D721Med (cell line): ENCODE measurements around the gene DPP6.
"Not testable (repeated sequence)": the region's sequence is repeated elsewhere in the genome, so short reads cannot be mapped to it uniquely, and the experiment has no call there.

Experiments
- DNase-seq: peaks from one replicate; pipeline ENCODE4 v3.0.0; 2011; ENCODE audit warnings: low spot score; ENCODE audit not compliant: insufficient read length
- FAIRE-seq: peaks from 2 replicates; lab custom pipeline; 2011; peaks lifted over from hg19 to GRCh38; lab: Jason Lieb, UNC
- TF ChIP-seq, protein P1 (sequence below): IDR thresholded peaks from 2 replicates; pipeline ENCODE4 v1.5.1; 2012; ENCODE audit warnings: mild to moderate bottlenecking, control low read depth; ENCODE audit not compliant: insufficient read depth; ENCODE audit errors: missing control alignments

Gene DPP6

GRCh38 chr7:154054664-154055063 lies 2.5 kb downstream of the DPP6 start:
- not testable (repeated sequence) for DNase-seq, FAIRE-seq
- TF ChIP-seq, protein P1, sequence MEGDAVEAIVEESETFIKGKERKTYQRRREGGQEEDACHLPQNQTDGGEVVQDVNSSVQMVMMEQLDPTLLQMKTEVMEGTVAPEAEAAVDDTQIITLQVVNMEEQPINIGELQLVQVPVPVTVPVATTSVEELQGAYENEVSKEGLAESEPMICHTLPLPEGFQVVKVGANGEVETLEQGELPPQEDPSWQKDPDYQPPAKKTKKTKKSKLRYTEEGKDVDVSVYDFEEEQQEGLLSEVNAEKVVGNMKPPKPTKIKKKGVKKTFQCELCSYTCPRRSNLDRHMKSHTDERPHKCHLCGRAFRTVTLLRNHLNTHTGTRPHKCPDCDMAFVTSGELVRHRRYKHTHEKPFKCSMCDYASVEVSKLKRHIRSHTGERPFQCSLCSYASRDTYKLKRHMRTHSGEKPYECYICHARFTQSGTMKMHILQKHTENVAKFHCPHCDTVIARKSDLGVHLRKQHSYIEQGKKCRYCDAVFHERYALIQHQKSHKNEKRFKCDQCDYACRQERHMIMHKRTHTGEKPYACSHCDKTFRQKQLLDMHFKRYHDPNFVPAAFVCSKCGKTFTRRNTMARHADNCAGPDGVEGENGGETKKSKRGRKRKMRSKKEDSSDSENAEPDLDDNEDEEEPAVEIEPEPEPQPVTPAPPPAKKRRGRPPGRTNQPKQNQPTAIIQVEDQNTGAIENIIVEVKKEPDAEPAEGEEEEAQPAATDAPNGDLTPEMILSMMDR = peak; percentile 31

DNA sequence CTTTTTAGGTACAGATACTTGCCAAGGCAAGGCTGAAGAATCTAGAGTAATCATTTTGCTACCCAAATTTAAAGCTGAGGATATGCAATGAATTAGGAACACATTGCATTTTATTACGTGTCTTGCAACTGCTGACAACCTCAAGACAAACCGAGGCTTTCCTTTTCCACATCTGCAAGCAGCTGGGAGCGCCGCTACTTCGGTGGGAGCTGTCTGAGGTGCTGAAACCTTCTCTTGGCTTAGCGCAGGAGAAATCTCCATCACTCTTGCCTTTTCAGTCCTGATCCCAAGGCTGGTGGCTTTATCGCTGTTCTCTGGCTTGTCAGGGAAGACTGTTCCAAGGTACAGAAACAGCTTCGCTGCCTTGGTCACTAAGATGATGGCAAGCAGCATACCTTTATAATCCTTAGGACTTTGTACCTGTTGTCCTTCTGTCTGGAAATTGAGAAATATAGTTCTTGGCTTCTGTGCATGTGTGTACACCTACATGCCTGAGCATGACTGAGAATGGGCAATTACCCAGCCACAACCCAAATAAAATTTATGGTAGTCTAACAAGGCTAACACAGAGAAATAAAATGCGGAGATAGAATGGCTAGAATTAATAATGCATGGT lies 3.4 kb downstream of the DPP6 start:
- not testable (repeated sequence) for DNase-seq, FAIRE-seq

DNA sequence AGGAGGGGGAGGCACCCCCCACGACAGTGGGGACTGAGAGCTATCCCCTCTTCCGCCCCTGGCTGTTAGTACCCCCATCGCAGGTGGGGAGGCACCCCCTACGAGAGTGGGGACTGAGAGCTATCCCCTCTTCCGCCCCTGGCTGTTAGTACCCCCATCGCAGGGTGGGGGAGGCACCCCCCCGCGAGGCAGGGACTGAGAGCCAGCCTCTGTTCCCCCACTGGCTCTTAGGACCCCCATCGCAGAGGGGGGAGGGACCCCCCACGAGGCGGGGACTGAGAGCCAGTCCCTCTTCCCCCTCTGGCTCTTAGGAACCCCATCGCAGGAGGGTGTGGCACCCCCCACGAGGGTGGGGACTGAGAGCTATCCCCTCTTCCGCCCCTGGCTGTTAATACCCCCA lies 6.6 kb downstream of the DPP6 start:
- FAIRE-seq, DNase-seq: not testable (repeated sequence)

- not testable (repeated sequence) for FAIRE-seq, DNase-seq
These were observed 8.4 kb downstream of the DPP6 start for GRCh38 chr7:154060551-154060950.

GRCh38 chr7:154071833-154072232 lies 19.6 kb downstream of the DPP6 start:
- DNase-seq = not testable (repeated sequence)
- FAIRE-seq = peak; percentile 53
- TF ChIP-seq, protein P1 = peak; percentile 60

DNA sequence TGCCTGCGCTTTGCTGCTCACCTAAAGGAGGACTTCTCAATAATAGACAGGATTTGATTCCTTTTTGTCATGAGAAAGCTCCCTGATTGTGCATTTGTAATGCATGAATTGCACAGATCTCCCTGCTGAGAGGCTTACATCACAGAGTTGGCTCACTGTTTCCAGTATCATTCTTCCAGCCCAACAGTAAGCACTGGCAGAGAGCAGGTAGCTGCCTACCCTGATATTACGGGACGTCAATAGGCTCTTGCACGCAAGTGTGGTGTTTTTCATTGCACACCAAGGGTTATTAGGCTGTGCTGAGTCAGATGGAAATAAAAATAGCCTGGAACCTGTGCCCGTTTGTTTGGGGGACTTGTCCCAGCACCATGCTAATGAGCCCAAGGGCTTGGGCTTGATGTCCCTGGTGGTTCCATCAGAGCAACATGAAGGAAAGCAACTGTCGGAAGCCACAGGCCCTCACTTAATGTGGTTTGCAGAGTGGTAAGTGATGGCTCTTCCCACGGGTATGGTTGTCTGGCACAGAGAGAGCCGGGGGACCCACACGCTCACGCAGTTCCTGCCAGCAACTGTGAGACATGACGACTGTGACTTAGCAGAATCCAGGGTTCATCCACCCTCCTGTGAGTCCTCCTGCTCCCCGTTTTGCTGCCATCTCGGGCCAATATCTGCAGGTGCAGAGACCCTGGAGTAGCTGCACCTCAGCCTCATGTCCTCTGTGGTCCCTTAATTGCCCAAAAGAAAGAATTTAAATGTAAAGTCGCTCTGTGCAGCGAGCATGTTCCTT lies 20.4 kb downstream of the DPP6 start:
- not testable (repeated sequence) for FAIRE-seq, DNase-seq

DNA sequence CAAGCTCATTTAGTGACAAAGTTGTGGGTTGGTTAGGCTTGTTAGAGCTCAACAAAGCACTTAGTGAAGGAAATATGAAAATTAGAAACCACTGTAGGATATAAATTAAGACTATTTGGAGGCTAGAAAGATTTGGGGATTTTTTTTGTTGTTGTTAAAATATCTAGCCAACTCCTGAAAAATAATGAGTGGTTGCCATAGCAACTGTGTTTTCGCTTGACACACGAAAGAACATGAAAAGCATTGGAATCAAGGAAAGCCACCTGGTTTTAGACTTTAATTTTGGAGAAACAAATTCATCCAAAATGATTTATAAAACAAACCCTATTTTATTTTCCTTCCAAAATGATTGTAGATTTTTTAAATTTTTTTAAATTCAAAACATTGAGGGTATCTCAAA lies 26.3 kb downstream of the DPP6 start:
- DNase-seq, FAIRE-seq: not testable (repeated sequence)

DNA sequence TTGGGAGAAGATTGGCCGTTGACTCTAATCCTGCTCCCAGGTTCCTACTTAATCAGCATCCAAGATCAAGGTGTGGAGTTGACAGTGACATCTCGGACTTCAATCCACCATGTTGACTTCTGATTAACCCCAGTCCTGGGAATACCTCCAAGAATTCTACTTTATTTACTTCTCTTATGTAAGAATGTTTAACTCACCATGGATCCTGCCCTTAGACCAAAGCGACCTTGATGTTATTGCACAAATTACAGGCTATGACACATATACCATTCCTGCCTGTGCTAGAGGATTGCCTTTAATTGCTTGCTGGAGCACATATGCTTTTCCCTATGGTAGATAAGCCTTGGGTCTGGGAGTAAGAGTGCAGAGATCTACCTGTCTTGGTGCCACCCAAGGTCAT lies 28.1 kb downstream of the DPP6 start:
- DNase-seq, FAIRE-seq: not testable (repeated sequence)

DNA sequence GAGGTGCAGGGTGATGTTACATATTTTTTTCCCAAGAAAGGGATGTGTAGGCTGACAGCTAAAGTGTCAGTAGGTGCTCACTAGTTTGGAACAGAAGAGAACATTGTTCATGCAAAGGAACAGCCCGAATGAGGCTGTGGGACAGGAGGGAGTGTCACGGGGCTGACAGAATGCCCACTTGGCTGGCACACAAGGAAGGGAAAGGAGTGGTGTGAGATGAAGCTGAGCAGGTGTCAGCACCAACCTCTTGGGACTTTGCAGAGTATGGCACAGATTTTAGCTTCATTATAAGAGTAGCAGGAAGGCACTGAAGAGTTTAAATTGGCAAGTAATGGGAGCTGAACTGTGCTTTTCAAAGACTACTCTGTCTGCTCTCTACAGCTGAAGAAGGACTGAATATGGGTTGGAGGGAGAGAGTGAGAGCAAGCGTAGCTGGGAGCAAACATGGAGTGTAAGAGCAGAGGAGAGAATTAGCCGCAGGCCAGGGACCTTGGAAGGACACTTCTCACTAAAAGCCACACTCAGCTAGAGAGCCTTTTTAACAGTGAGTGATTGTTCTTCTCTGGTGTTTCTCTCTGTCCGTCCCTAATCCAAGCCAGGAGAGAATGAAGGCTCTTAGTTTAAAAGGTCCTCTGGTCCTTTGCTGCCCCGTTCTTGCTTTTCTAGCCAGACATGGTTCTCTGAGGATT lies 35.0 kb downstream of the DPP6 start:
- not testable (repeated sequence) for DNase-seq, FAIRE-seq

GRCh38 chr7:154092093-154092492 lies 39.9 kb downstream of the DPP6 start:
- FAIRE-seq, DNase-seq: not testable (repeated sequence)

- not testable (repeated sequence) for DNase-seq, FAIRE-seq
These were observed 43.0 kb downstream of the DPP6 start for GRCh38 chr7:154095201-154095600.

- DNase-seq, FAIRE-seq: not testable (repeated sequence)
These were observed 52.9 kb downstream of the DPP6 start for GRCh38 chr7:154105063-154105462.

- not testable (repeated sequence) for DNase-seq, FAIRE-seq
These were observed 57.4 kb downstream of the DPP6 start for GRCh38 chr7:154109615-154110014.

- DNase-seq, FAIRE-seq: not testable (repeated sequence)
These were observed 61.6 kb downstream of the DPP6 start for GRCh38 chr7:154113732-154114351.

DNA sequence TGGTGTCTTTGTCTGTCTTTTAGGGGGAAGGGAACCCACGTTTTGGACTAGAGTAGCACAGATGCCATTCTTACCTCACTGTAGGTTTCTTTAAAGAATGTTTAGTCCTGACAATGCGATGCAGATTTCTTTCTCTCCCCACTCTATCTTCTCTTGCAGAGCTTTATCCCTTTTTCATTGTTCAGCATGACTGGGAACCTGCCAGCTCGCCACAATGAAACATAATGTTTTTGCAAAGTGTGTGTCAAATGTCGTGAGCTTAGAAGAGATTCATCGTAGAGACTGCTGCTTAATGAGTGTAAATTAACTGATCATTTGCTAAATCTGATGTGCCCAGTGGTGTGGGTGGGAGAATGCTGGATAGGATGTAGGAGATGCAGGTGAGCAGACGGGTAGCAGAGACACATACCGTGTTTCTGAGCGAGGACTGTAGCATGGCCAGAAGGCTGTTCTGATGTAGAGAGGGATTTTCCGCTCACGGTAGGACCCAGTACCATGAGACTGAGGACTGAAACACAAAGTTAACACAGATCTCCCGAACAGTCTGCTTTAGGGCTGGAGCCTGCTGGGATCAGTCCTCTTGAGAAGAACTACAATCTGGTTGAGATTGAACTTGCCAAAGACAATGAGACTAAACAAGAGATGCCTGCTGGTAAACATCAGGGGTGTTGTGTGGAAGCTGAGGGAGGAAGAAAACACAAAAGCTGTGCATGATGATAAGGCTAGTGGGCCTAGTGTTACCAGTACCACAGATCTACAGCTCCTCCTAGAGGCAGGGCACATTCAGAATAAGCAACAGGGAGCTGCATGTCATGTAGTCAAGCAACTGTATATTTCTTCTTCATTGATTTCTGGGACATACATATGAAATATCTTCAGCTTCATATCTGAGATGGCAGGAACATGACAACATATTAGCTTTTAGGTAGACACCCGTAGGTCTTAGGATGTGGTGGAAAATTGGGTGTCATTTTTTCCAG lies 65.5 kb downstream of the DPP6 start:
- DNase-seq = not testable (repeated sequence)
- peak; percentile 84 for FAIRE-seq

GRCh38 chr7:154120825-154121224 lies 68.6 kb downstream of the DPP6 start:
- FAIRE-seq, DNase-seq: not testable (repeated sequence)
